Keratinocyte (primary cell): Measurements from ENCODE around the gene RFPL1. TPM values are rescaled to one million over a fixed set of nuclear protein-coding genes. Genes with fewer than 3 reads are reported as not detected.

ENCODE experiments used
- DNase-seq: peaks from one replicate; pipeline ENCODE4 v3.0.0-alpha.2; 2011; ENCODE audit warnings: low read depth, missing footprints, low spot score
- FAIRE-seq: peaks from 2 replicates; lab custom pipeline; 2011; peaks lifted over from hg19 to GRCh38; lab: Jason Lieb, UNC
- H2AFZ ChIP-seq: 2 replicates; pipeline ENCODE4 v1.6.0; 2012; ENCODE audit warnings: low read length, control low read depth, inconsistent platforms; ENCODE audit not compliant: control insufficient read depth
- H3K27ac ChIP-seq: 2 replicates; pipeline ENCODE4 v1.5.1; 2011; ENCODE audit warnings: low read length; ENCODE audit not compliant: control insufficient read depth, insufficient read depth
- H3K27me3 ChIP-seq: 3 replicates; pipeline ENCODE4 v1.6.0; 2011; ENCODE audit warnings: low read length; ENCODE audit not compliant: control insufficient read depth, insufficient read depth; ENCODE audit errors: extremely low read depth
- H3K36me3 ChIP-seq, 2 experiments: 2 replicates in 1 of 2; 3 replicates in 1 of 2; pipeline ENCODE4 v1.5.1; 2011; ENCODE audit warnings: low read length in 2 of 2, mild to moderate bottlenecking in 1 of 2; ENCODE audit not compliant: control insufficient read depth in 2 of 2, insufficient read depth in 2 of 2; ENCODE audit errors: extremely low read depth in 1 of 2
- H3K4me1 ChIP-seq: 3 replicates; pipeline ENCODE4 v1.5.1; 2011; ENCODE audit warnings: low read length; ENCODE audit not compliant: control insufficient read depth, insufficient read depth; ENCODE audit errors: extremely low read depth
- H3K4me2 ChIP-seq: 3 replicates; pipeline ENCODE4 v1.6.0; 2011; ENCODE audit warnings: low read depth, low read length; ENCODE audit not compliant: control insufficient read depth, insufficient read depth; ENCODE audit errors: extremely low read depth
- H3K4me3 ChIP-seq, 3 experiments: fragments of 200-600 bp in 1 of 3; sonication (generic) in 1 of 3; 2 replicates in 2 of 3; 3 replicates in 1 of 3; pipeline ENCODE4 v1.5.1; 2011 to 2016; ENCODE audit warnings: low read length in 3 of 3, mild to moderate bottlenecking in 3 of 3, control low read depth in 2 of 3, inconsistent platforms in 1 of 3, low read depth in 1 of 3, mixed read lengths in 1 of 3, mixed run types in 1 of 3, moderate library complexity in 1 of 3; ENCODE audit not compliant: control insufficient read depth in 2 of 3, insufficient read depth in 2 of 3; ENCODE audit errors: extremely low read depth in 1 of 3
- H3K79me2 ChIP-seq: 2 replicates; pipeline ENCODE4 v1.6.0; 2012; ENCODE audit warnings: low read length; ENCODE audit not compliant: control insufficient read depth, insufficient read depth
- H3K9ac ChIP-seq: 3 replicates; pipeline ENCODE4 v1.6.0; 2011; ENCODE audit warnings: low read length; ENCODE audit not compliant: control insufficient read depth, insufficient read depth; ENCODE audit errors: extremely low read depth
- H3K9me1 ChIP-seq: 3 replicates; pipeline ENCODE4 v1.6.0; 2011; ENCODE audit warnings: low read length; ENCODE audit not compliant: control insufficient read depth, insufficient read depth; ENCODE audit errors: extremely low read depth
- H3K9me3 ChIP-seq: 2 replicates; pipeline ENCODE4 v1.5.1; 2012; ENCODE audit warnings: low read depth, low read length; ENCODE audit not compliant: control insufficient read depth
- H4K20me1 ChIP-seq: 3 replicates; pipeline ENCODE4 v1.6.0; 2011; ENCODE audit warnings: low read length; ENCODE audit not compliant: control insufficient read depth, insufficient read depth; ENCODE audit errors: extremely low read depth
- EZH2 ChIP-seq: IDR thresholded peaks from one replicate; pipeline ENCODE4 v1.6.1; 2012; ENCODE audit warnings: inconsistent platforms, mild to moderate bottlenecking, low read length, moderate library complexity
- dilution Hi-C: fragments of 300-500 bp; cut with MboI; formaldehyde crosslinking; loops from one replicate; pipeline ENCODE4 v1.7.0; 2020; ENCODE audit warnings: low sequenced_read_pairs; ENCODE audit not compliant: extremely low pct_ligation_motif_present
- polyA plus RNA-seq, 5 experiments: library from polyadenylated mRNA; depleted of rRNA in 3 of 5; stranded (reverse) in 3 of 5; stranded (forward) in 1 of 5; unstranded in 1 of 5; fragments of >200 nt; gene quantifications; 1 replicate in 1 of 5; 2 replicates in 3 of 5; 3 replicates in 1 of 5; pipeline versions ENCODE4 v1.2.1 to v1.2.3, GENCODE V29; 2011 to 2012; ENCODE audit warnings: missing spikeins in 2 of 5, low read depth in 1 of 5, low replicate concordance in 1 of 5
- TF ChIP-seq, protein P1 (sequence below), 3 experiments: IDR thresholded peaks in 1 of 3; conservative IDR thresholded peaks in 1 of 3; optimal IDR thresholded peaks in 1 of 3; 2 replicates in 2 of 3; 3 replicates in 1 of 3; pipeline versions ENCODE3 to v1.5.1; 2011; ENCODE audit warnings: low read length in 3 of 3, mild to moderate bottlenecking in 3 of 3, moderate library complexity in 2 of 3, control low read depth in 1 of 3, inconsistent platforms in 1 of 3; ENCODE audit not compliant: insufficient read depth in 2 of 3; ENCODE audit errors: extremely low read depth in 1 of 3

RFPL1 gene
- polyA plus RNA-seq, 1 donor (not counting 4 experiments of a cell fraction or from before 2014, with no cell fraction given), result not detected

DNA sequence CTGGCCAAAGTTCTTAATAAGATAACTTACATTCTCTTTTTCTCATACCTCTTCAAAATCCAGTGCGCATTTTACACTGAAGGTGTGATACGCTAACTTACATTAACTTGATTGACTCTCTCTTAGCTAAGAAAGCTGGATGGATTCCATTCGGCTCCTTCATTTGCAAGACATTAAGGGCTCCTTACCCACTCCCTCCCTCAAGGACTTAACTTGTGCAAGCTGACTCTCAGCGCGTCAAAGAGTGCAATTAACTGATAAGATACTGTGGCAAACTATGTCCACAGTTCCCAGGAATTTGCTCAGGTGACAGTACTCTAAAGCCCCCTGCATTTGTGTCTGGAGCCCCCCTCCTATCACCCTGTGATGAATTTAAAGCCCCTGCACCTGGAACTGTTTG, 6.4 kb upstream of the RFPL1 start:
- no peaks in the 10 kb centered on the region for H3K4me1 ChIP-seq
- H3K9me1 ChIP-seq, result no peaks in the 10 kb centered on the region
- H3K36me3 ChIP-seq, result no peaks in the 10 kb centered on the region
- H3K27me3 ChIP-seq, result peaks cover 10% of the 10 kb centered on the region
- H2AFZ ChIP-seq, result no peak overlapping the region
- dilution Hi-C loops, result no loop called here
- H3K79me2 ChIP-seq, result no peaks in the 10 kb centered on the region
- H3K9ac ChIP-seq, result no peak overlapping the region
- no peak overlapping the region for H3K4me3 ChIP-seq
- no peak for DNase-seq
- FAIRE-seq, result no peak
- no peak overlapping the region for H3K4me2 ChIP-seq
- H3K27ac ChIP-seq, result no peak overlapping the region
- no peak for TF ChIP-seq EZH2
- TF ChIP-seq, protein P1, sequence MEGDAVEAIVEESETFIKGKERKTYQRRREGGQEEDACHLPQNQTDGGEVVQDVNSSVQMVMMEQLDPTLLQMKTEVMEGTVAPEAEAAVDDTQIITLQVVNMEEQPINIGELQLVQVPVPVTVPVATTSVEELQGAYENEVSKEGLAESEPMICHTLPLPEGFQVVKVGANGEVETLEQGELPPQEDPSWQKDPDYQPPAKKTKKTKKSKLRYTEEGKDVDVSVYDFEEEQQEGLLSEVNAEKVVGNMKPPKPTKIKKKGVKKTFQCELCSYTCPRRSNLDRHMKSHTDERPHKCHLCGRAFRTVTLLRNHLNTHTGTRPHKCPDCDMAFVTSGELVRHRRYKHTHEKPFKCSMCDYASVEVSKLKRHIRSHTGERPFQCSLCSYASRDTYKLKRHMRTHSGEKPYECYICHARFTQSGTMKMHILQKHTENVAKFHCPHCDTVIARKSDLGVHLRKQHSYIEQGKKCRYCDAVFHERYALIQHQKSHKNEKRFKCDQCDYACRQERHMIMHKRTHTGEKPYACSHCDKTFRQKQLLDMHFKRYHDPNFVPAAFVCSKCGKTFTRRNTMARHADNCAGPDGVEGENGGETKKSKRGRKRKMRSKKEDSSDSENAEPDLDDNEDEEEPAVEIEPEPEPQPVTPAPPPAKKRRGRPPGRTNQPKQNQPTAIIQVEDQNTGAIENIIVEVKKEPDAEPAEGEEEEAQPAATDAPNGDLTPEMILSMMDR (optimal IDR thresholded peaks at IDR 0.05 in 1 of 3, IDR thresholded peaks at IDR 0.05 in 1 of 3, conservative IDR thresholded peaks at IDR 0.05 in 1 of 3; ENCODE audit: extremely low read depth in 1 of 3, insufficient read depth in 2 of 3, low read length in 3 of 3), result no peak
- H3K9me3 ChIP-seq, result no peaks in the 10 kb centered on the region
- no peaks in the 10 kb centered on the region for H4K20me1 ChIP-seq

DNA sequence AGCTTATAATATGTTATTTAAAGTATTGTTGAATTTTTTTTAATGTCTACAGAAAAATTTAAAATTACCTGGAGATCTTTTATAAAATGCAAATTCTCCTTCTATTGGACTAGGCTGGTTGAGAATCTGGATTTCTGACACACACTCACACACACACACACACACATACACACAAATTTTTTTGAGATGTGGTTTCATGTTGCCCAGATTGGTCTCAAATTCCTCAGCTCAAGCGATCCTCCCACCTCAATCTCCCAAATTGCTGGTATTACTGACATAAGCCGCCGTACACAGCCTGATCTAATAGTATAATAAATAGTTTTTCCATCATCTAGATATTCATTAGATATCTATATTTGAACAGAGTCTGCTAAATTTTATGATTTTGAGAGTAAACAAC, 4.5 kb upstream of the RFPL1 start:
- DNase-seq (no peak), FAIRE-seq (no peak)
- no peaks in the 10 kb centered on the region for H3K9me1 ChIP-seq
- no peak overlapping the region for H3K27ac ChIP-seq
- H3K4me1 ChIP-seq, result no peaks in the 10 kb centered on the region
- H3K36me3 ChIP-seq, result no peaks in the 10 kb centered on the region
- H4K20me1 ChIP-seq, result no peaks in the 10 kb centered on the region
- H3K79me2 ChIP-seq, result no peaks in the 10 kb centered on the region
- no peaks in the 10 kb centered on the region for H3K9me3 ChIP-seq
- H3K9ac ChIP-seq, result no peak overlapping the region
- no peak overlapping the region for H3K4me2 ChIP-seq
- H3K27me3 ChIP-seq, result peaks cover 10% of the 10 kb centered on the region
- dilution Hi-C loops, result no loop called here
- H3K4me3 ChIP-seq, result no peak overlapping the region
- H2AFZ ChIP-seq, result no peak overlapping the region
- TF ChIP-seq, protein P1 (optimal IDR thresholded peaks at IDR 0.05 in 1 of 3, IDR thresholded peaks at IDR 0.05 in 1 of 3, conservative IDR thresholded peaks at IDR 0.05 in 1 of 3; ENCODE audit: extremely low read depth in 1 of 3, insufficient read depth in 2 of 3, low read length in 3 of 3), result no peak
- no peak for TF ChIP-seq EZH2
